Activated T-cell treated with anti-CD3 and anti-CD28 coated beads, Interleukin-2, amount 50 U/mL, for 4 hours (primary cell): ENCODE data around the gene GPR143. TPM values are rescaled to one million over a fixed set of nuclear protein-coding genes. Genes with fewer than 3 reads are reported as not detected.
"Not testable (repeated sequence)": the region's sequence is repeated elsewhere in the genome, so short reads cannot be mapped to it uniquely, and the experiment has no call there.

Experiments
- ATAC-seq, 2 donors: fragments of 200-7000 bp; cut with Tn5 transposase; one replicate each; pipeline ENCODE4 v1.10.0; 2021
- DNase-seq: peaks from one replicate; pipeline ENCODE4 v3.0.0-alpha.2; 2020
- H3K27me3 Mint-ChIP-seq: one replicate; pipeline ENCODE4 v1.8.0; 2021; ENCODE audit warnings: low read depth, mixed read lengths
- H3K36me3 Mint-ChIP-seq: one replicate; pipeline ENCODE4 v1.8.0; 2022; ENCODE audit warnings: mixed read lengths; ENCODE audit not compliant: insufficient read depth
- H3K4me1 Mint-ChIP-seq: one replicate; pipeline ENCODE4 v1.8.0; 2021; ENCODE audit warnings: low read depth, mixed read lengths
- H3K4me3 Mint-ChIP-seq: one replicate; pipeline ENCODE4 v1.8.0; 2021; ENCODE audit warnings: mild to moderate bottlenecking, moderate library complexity, mixed read lengths
- H3K9me3 Mint-ChIP-seq: one replicate; pipeline ENCODE4 v1.8.0; 2021; ENCODE audit warnings: mixed read lengths
- total RNA-seq, 3 donors: library from RNA; stranded (reverse); gene quantifications; one replicate each; pipeline ENCODE4 v1.2.1, GENCODE V29; 2021

GPR143 gene
- total RNA-seq, result not detected

GRCh38 chrX:9765737-9766097, at the start of gene GPR143:
Gene GPR143 (minus strand): TSS chrX:9765847. CDS start chrX:9765817, 30 bp downstream.
- H3K9me3 Mint-ChIP-seq, result no peaks in the 10 kb centered on the region
- no peak within 1 kb of the TSS for H3K4me3 Mint-ChIP-seq
- peaks cover 9% of the 10 kb centered on the region for H3K27me3 Mint-ChIP-seq
- no peak for ATAC-seq
- H3K36me3 Mint-ChIP-seq, result no peaks in the 10 kb centered on the region
- DNase-seq, result no peak
- H3K4me1 Mint-ChIP-seq, result no peaks in the 10 kb centered on the region

GRCh38 chrX:9811086-9811485, 45.4 kb upstream of the GPR143 start:
- not testable (repeated sequence) for DNase-seq, H3K36me3 Mint-ChIP-seq, H3K4me3 Mint-ChIP-seq, H3K27me3 Mint-ChIP-seq, H3K9me3 Mint-ChIP-seq, ATAC-seq, H3K4me1 Mint-ChIP-seq

GRCh38 chrX:9809876-9810275, 44.2 kb upstream of the GPR143 start:
- H3K4me3 Mint-ChIP-seq, H3K27me3 Mint-ChIP-seq, ATAC-seq, H3K4me1 Mint-ChIP-seq, H3K36me3 Mint-ChIP-seq, H3K9me3 Mint-ChIP-seq, DNase-seq: not testable (repeated sequence)

- H3K27me3 Mint-ChIP-seq, result no peaks in the 10 kb centered on the region
- ATAC-seq (no peak), DNase-seq (no peak)
- H3K4me3 Mint-ChIP-seq, result no peak overlapping the region
- H3K36me3 Mint-ChIP-seq, result no peaks in the 10 kb centered on the region
- no peaks in the 10 kb centered on the region for H3K9me3 Mint-ChIP-seq
- H3K4me1 Mint-ChIP-seq, result no peaks in the 10 kb centered on the region
Measured at GRCh38 chrX:9807355-9808182, 41.9 kb upstream of the GPR143 start.

GRCh38 chrX:9805956-9806355, 40.3 kb upstream of the GPR143 start:
- DNase-seq (no peak), ATAC-seq (no peak)
- Mint-ChIP-seq H3K27me3 (no peaks in the 10 kb centered on the region), H3K4me1 (no peaks in the 10 kb centered on the region), H3K4me3 (no peak overlapping the region), H3K36me3 (no peaks in the 10 kb centered on the region), H3K9me3 (peaks cover under 1% of the 10 kb centered on the region)

GRCh38 chrX:9804444-9804843, 38.8 kb upstream of the GPR143 start:
- Mint-ChIP-seq H3K4me1 (no peaks in the 10 kb centered on the region), H3K9me3 (peaks cover 5% of the 10 kb centered on the region), H3K4me3 (no peak overlapping the region), H3K27me3 (peaks cover 2% of the 10 kb centered on the region), H3K36me3 (no peaks in the 10 kb centered on the region)
- ATAC-seq (no peak), DNase-seq (no peak)

- peaks cover 2% of the 10 kb centered on the region for H3K27me3 Mint-ChIP-seq
- no peak for ATAC-seq
- no peaks in the 10 kb centered on the region for H3K4me1 Mint-ChIP-seq
- no peaks in the 10 kb centered on the region for H3K36me3 Mint-ChIP-seq
- no peak for DNase-seq
- peaks cover 5% of the 10 kb centered on the region for H3K9me3 Mint-ChIP-seq
- no peak overlapping the region for H3K4me3 Mint-ChIP-seq
Measured at GRCh38 chrX:9802737-9803136, 37.1 kb upstream of the GPR143 start.

- Mint-ChIP-seq H3K4me1 (no peaks in the 10 kb centered on the region), H3K4me3 (no peak overlapping the region), H3K27me3 (peaks cover 2% of the 10 kb centered on the region), H3K36me3 (no peaks in the 10 kb centered on the region), H3K9me3 (peaks cover 10% of the 10 kb centered on the region)
- ATAC-seq (no peak), DNase-seq (no peak)
Measured at GRCh38 chrX:9797384-9798360, 32.0 kb upstream of the GPR143 start.

- Mint-ChIP-seq H3K36me3 (no peaks in the 10 kb centered on the region), H3K27me3 (no peaks in the 10 kb centered on the region), H3K9me3 (peaks cover 5% of the 10 kb centered on the region), H3K4me1 (no peaks in the 10 kb centered on the region), H3K4me3 (no peak overlapping the region)
- DNase-seq (no peak), ATAC-seq (no peak)
Measured at GRCh38 chrX:9794495-9794894, 28.8 kb upstream of the GPR143 start.

- DNase-seq, result no peak
- Mint-ChIP-seq H3K36me3 (no peaks in the 10 kb centered on the region), H3K4me1 (no peaks in the 10 kb centered on the region), H3K27me3 (peaks cover 18% of the 10 kb centered on the region), H3K9me3 (peaks cover 5% of the 10 kb centered on the region), H3K4me3 (no peak overlapping the region)
- no peak for ATAC-seq
Measured at GRCh38 chrX:9790866-9791265, 25.2 kb upstream of the GPR143 start.

GRCh38 chrX:9789555-9789954, 23.9 kb upstream of the GPR143 start:
- no peak for ATAC-seq
- H3K36me3 Mint-ChIP-seq, result no peaks in the 10 kb centered on the region
- DNase-seq, result no peak
- H3K4me1 Mint-ChIP-seq, result no peaks in the 10 kb centered on the region
- H3K9me3 Mint-ChIP-seq, result no peaks in the 10 kb centered on the region
- H3K27me3 Mint-ChIP-seq, result peaks cover 26% of the 10 kb centered on the region
- H3K4me3 Mint-ChIP-seq, result no peak overlapping the region

- Mint-ChIP-seq H3K27me3 (peaks cover 31% of the 10 kb centered on the region), H3K4me1 (no peaks in the 10 kb centered on the region), H3K36me3 (no peaks in the 10 kb centered on the region), H3K9me3 (no peaks in the 10 kb centered on the region), H3K4me3 (no peak overlapping the region)
- DNase-seq (no peak), ATAC-seq (no peak)
Measured at GRCh38 chrX:9788911-9789310, 23.3 kb upstream of the GPR143 start.

GRCh38 chrX:9786798-9787635, 21.4 kb upstream of the GPR143 start:
- H3K36me3 Mint-ChIP-seq, result no peaks in the 10 kb centered on the region
- DNase-seq (no peak), ATAC-seq (no peak)
- H3K4me3 Mint-ChIP-seq, result peak overlapping the region; percentile 58
- H3K27me3 Mint-ChIP-seq, result peaks cover 32% of the 10 kb centered on the region
- H3K4me1 Mint-ChIP-seq, result no peaks in the 10 kb centered on the region
- no peaks in the 10 kb centered on the region for H3K9me3 Mint-ChIP-seq
